Epidermal melanocyte (primary cell): ENCODE data around the gene CEP70.
"Not testable (repeated sequence)": the region's sequence is repeated elsewhere in the genome, so short reads cannot be mapped to it uniquely, and the experiment has no call there.

Source experiments
- DNase-seq: peaks from one replicate; pipeline ENCODE4 v3.0.0; 2011; ENCODE audit warnings: low spot score; ENCODE audit not compliant: insufficient read length

The CEP70 gene

DNA sequence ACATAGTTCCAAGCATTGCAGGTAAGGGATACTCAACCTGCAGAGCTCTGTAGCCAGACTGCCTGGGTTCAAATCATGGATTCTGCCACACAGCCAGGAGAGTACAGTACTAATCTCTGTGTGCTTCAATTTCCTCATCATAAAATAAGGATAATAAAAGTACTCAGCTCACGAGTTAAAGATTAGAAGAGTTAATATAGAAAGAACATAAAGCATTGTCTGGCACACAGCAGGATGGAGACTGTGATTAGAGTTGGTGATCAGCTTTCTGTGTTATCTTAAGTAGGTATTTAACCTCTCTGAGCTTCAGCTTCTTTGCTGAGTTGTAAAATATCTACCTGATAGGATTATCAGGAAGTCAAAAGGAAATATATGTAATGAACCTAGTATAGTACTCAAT is 2.7 kb downstream of the CEP70 start:
- DNase-seq, result no peak

DNA sequence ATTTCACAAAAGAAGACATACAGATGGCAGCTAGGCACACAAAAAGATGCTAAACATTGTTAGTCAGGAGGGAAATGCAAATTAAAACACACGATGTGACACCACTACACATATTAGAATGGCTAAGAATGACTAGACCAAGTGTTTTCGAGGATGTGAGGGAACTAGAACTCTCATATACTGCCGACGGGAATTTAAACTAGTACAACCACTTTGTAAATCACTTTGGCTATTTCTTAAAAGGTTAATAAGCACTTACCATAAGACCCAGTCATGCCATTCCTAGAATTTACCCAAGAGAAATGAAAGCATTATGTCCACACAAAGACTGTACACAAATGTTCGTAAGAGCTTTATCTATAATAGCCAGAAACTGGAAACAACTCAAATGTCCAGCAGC is 5.6 kb downstream of the CEP70 start:
- DNase-seq, result no peak

DNA sequence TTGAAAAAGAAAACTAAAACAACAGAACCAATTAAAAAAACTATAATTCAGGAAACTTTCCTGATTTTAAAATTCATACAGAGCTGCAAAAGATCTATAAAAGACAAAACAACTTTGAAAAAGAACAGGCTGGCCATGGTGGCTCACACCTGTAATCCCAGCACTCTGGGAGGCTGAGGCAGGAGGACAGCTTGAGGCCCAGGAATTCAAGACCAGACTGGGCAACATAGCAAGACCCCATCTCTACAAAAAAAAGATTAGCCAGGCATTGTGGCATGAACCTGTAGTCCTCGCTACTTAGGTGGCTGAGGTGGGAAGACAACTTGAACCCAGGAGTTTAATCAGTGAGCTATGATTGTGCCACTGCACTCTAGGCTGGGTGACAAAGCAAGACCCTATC is 6.7 kb downstream of the CEP70 start:
- no peak for DNase-seq

DNA sequence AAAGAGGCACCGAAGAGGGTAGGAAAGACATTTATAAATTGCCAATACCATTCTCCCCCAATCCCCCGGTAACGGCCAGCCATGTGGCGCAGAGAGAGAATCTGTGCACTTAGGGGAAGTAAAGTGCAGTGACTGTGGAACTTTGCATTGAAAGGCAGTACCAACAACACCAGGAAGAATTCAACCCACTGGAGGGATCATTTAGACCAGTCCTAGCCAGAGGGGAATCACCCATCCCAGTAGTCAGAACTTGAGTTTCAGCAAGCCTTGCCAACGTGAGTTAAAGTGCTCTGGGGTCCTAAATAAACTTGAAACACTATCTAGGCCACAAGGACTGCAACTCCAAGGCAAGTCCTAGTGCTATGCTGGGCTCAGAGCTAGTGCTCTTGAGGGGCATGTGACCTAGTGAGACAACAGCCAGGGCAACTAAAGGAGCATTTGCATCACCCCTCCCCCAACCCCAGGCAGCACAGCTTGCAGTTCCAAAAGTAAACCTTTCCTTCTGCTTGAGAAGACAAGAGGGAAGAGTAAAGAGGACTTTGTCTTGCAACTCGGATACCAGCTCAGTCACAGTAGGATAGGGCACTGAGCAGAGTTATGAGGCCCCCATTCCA is 15.0 kb downstream of the CEP70 start:
- DNase-seq, result no peak

DNA sequence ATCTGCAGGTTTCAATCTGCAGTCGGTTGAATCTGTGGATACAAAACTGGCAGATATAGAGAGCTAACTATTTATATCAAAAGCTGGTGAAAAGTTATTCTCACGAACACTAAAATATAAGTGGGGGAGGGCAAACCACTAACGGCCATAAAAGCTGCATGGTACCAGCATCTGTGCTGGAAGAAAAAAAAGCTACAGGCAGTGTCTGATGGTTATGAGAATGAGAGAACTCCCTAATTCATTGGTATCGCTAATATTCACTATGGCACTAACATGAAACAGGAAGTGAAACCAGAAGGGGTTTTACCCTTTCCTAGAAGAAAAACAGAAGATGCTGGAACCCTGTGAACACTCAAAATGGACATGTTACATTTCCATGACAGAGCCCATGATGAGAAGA is 15.9 kb downstream of the CEP70 start:
- no peak for DNase-seq

DNA sequence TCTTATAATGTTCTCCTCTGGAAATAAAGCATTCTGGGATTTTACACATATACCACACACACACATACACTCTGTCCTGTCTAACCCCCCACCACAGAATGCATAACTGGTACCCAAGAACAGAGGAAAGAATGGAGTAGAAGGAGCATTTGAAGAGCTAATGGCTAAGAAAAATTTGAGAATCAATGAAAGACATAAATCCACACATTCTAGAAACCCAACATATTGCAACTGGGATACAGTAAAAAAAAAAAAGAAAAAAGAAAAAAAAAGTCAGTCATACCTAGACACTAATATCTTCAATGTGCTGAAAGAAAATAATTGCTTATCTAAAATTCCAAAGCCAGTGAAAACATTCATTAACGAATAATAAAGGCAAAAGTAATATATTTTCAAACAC is 20.9 kb downstream of the CEP70 start:
- DNase-seq, result no peak

DNA sequence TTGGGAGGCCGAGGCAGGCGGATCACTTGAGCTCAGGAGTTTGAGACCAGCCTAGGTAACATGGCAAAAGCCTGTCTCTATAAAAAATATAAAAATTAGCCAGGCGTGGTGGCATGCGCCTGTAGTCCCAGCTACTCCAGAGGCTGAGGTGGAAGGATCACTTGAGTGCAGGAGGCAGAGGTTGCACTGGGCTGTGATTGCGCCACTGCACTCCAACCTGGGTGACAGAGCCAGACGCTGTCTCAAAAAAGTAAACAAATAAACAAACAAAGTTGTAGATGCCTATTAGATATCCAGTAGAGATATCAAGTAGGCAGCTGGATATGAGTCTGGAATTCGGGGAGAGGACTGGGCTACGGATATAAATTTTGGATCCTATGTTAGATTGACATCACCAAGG is 24.4 kb downstream of the CEP70 start:
- not testable (repeated sequence) for DNase-seq

DNA sequence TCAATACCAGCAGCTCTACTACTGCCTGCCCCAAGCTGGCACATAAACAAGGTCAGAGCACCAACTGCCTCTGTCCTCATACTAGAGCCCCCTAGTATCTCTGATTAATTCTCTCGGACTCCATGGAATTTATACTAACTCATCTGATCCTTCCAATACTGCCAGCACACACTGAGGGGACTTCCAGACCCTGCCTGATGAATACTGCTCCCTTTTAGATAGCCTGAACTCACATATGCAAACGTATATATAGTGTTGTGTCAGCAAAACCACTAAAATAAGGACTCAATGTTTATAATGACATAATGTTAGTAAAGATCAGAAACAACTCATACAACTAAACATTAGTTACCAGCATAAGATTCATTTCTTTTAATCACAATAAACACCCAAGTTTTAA is 25.0 kb downstream of the CEP70 start:
- no peak for DNase-seq

DNA sequence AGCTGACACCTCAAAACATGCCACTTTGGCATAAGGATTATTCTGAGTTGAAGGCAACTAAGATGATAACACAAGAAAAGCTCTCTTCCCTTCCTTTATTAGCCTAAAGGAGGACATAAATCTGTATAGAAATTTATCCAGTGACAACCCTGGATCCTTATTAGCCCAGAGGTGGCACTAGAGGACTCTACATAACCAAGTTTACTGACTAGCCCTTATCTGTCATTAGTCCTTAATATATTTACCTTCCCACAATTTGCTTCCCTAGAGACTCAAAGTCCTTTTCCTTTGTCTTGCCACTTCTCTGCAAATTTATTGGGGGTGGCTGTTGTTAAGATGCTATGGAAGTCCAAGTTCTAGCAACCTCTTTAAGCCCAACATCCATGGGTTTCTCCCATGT is 26.7 kb downstream of the CEP70 start:
- no peak for DNase-seq

DNA sequence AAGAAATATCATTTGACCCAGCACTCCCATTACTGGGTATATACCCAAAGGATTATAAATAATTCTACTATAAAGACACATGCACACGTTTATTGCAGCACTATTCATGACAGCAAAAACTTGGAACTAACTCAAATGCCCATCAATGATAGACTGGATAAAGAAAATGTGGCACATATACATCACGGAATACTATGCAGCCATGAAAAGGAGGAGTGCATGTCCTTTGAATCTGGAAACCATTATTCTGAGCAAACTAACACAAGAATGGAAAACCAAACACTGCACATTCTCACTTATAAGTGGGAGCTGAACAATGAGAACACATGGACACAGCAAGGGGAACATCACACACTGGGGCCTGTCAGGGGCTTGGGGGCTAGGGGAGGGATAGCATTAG is 27.8 kb downstream of the CEP70 start:
- DNase-seq, result not testable (repeated sequence)

DNA sequence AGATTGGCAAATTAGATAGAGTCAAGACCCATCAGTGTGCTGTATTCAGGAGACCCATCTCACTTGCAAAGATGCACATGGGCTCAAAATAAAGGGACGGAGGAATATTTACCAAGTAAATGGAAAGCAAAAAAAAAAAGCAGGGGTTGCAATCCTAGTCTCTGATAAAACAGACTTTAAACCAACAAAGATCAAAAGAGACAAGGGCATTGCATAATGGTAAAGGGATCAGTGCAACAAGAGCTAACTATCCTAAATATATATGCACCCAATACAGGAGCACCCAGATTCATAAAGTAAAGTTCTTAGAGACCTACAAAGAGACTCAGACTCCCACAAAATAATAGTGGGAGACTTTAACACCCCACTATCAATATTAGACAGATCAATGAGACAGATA is 31.2 kb downstream of the CEP70 start:
- not testable (repeated sequence) for DNase-seq

DNA sequence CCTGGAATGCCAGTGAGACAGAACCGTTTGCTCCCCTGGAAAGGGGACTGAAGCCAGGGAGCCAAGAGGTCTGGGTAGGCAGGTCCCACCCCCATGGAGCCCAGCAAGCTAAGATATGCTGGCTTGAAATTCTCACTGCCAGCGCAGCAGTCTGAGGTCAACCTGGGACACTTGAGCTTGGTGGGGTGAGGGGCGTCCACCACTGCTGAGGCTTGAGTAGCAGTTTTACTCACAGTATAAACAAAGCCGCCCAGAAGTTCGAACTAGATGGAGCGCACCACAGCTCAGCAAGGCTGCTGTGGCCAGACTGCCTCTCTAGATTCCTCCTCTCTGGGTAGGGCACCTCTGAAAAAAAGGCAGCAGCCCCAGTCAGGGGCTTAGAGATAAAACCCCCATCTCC is 33.6 kb downstream of the CEP70 start:
- DNase-seq, result no peak

DNA sequence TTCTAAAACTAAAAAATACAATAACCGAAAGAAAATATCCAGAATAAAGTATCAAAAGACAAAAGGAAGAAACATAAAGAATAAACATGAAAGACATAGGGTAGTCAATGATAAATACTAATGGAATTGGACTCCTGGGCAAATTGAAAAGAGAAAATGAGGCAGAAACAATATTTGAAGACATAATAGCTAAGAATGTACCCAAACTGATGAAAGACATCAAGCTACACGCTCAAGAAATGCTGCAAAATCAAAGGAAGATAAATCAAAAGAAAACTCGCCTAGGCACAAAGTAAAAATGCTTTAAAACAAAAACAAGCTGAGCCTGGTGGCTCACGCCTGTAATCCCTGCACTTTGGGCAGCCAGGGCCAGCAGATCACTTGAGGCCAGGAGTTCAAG is 34.9 kb downstream of the CEP70 start:
- DNase-seq, result no peak

DNA sequence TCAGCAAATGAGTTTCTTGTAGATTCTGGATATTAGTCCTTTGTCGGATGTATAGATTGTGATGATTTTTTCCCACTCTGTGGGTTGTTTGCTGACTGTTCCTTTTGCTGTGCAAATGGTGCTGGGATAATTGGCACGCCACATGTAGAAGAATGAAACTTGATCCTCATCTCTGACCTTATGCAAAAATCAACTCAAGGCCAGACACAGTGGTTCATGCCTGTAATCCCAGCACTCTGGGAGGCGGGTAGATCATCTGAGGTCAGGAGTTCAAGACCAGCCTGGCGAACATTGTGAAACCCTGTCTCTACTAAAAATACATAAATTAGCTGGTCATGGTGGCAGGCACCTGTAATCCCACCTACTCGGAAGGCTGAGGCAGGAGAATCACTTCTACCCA is 39.3 kb downstream of the CEP70 start:
- DNase-seq, result not testable (repeated sequence)

DNA sequence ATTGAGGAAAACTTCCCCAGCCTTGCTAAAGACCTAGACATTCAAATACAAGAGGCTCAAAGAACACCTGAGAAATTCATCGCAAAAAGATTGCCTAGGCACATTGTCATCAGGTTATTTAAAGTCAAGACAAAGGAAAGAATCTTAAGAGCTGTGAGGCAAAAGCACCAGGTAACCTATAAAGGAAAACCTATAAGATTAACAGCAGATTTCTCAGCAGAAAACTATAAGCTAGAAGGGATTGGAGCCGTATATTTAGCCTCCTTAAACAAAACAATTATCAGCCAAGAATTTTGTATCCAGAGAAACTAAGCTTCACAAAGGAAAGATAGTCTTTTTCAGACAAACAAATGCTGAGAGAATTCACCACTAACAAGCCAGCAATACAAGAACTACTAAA is 43.1 kb downstream of the CEP70 start:
- not testable (repeated sequence) for DNase-seq

DNA sequence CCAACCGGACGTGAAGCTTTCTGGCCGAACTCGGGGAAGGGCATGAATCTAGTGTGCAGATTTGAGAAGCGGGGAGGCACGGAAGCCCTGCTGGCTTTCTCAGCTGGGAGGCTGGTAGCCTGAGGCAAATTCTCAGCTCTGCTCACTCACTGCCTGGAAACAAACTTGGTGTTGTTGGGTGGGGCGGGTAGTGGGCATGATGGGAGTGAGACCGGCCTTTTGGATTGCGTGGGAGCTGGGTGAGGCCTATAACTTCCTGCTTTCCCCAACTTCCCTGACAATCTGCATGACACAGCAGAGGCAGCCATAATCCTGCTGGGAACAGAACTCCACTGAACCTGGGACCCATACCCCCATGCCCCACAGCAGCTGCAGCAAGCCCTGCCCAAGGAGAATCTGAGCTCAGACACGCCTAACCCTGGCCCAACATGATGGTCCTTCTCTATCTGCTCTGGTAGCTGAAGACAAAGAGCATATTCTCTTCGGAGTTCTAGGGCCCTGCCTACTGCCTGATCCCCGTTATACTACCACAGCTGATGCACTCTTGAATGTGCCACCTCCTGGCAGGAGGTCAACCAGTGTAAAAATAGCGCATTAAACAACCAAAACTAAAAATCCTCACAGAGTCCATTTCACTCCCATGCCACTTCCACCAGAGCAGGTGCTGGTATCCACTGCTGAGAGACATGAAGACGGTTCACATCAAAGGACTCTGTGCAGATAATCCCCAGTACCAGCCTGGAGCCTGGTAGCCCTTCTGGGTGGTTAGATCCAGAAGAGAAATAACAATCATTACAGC is 44.7 kb downstream of the CEP70 start:
- no peak for DNase-seq

DNA sequence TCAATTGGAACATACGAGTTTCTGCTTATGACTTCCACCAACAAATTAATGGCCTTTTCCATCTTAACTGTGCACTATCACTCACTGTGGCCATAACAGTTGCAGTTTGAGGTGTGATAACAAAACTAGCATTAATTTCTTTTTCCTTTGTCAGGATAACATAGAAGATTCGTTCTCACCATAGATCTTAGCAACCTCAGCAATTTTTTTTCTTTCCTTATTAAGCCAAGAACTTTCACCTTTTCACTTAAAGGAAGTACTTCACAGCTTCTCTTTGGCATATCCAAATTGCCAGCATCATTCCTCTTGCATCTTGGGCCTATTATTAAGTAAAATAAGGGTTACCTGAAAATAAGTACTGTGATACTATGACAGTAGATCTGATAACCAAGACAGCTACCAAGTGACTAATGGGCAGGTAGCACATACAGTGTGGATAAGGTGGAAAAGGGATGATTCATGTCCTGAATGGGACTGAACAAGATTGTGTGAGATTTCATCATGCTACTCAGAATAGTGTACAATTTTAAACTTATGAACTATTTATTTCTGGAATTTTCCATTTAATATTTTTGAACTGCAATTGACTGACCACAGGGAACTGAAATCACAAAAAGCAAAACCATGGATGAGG is 46.6 kb downstream of the CEP70 start:
- DNase-seq, result no peak

DNA sequence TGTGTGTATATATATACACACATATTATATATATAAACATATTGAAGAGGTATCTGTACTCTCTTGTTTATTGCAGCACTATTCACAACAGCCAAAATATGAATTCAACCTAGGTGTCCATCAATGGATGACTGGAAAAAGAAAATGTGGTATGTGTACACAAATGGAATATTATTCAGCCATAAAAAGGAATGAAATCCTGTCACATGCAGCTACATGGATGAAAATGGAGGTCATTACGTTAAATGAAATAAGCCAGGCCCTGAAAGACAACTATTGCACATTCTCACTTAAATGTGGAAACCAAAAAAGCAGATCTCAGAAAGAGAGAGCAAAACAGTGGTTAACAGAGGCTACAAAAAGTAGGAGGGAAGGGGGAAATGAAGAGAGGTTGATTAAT is 49.5 kb downstream of the CEP70 start:
- DNase-seq, result no peak

DNA sequence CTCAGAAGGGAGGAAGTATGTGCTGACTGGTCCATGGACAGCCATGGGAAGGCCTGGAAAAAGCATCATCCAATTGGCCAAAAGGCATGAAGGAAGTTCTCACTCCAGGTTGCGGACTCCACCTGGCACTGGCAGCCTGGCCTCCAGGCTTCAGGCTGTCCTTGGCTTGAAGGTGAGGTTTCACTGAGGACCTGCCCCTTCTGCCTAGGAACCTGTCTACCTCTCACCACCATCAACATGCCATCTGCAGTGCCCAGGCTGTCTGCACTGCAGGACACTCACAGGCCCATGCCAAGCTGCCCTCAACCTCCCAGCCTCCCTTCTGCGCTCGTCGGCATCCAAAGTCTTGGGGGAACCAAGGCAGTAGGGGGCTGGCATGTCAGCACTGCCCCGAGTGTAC is 51.1 kb downstream of the CEP70 start:
- no peak for DNase-seq

DNA sequence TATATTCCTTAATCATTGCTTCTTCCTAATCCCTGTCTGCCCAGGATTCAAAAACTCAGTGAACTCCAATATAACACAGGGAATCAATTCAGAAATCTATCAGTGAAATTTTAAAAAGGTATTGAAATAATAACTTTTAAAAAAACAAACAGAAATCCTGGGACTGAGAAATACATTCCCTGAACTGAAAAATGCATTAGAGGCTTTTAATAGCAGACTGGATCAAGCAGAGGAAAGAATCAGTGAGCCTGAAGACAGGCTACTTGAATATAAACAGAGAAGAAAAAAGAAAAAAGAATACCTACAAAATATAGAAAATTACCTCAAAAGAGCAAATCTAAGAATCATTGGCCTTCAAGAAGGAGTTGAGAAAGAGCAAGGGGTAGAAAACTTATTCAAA is 54.7 kb downstream of the CEP70 start:
- DNase-seq, result no peak

DNA sequence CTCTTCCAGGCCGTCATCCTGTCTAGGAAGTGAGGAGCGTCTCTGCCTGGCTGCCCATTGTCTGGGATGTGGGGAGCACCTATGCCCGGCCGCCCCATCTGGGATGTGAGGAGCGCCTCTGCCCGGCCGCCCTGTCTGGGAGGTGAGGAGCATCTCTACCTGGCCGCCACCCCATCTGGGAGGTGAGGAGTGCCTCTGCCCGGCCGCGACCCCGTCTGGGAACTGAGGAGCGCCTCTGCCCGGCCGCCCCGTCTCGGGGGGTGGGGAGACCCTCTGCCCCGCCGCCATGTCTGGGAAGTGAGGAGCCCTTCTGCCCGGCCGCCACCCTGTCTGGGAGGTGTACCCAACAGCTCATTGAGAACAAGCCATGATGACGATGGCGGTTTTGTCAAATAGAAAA is 72.6 kb downstream of the CEP70 start:
- not testable (repeated sequence) for DNase-seq

DNA sequence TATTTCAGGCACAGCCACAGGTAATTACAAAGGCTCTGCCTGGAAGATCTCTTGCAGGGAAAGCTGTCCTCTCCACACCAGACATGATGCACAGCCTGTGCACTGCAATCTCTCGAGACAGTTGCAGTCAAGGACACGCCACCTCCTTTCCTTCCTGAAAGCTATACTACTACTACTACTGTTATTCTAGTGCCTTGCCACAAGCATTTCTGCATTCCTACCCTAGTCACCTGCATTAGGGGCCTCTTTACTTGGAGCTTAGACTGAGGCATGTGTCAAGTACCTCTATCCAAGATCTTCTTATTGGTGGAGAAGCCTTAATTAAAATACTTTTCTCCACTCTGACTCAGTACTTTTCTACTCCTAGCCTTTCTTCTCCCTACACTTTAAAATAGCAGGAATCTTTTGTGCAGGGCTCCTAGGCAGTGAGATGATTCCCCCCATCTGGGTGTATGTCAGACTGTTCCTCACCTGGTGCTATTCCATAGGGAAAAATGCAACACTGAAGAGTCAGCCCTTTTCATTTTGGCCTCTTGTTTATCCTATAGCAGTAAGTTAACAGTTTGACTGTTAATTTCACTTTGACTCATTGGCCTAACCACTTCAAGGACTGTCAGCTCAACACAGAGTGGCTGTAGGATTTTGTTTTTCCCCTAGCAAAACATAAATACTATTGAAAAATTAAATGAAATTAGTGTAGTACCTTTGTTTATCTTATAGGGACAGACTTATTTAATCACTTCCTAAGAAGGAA is 80.8 kb downstream of the CEP70 start:
- DNase-seq, result no peak
